HTERT RPE-1 (cell line): Measurements from ENCODE around the gene FAM90A1.
"Not testable (repeated sequence)": the region's sequence is repeated elsewhere in the genome, so short reads cannot be mapped to it uniquely, and the experiment has no call there.

Experiments
- in situ Hi-C: fragments of 300-500 bp; cut with MboI; formaldehyde crosslinking; loops from 4 replicates; pipeline ENCODE4 v1.14.3; 2020; ENCODE audit warnings: low sequenced_read_pairs

Gene FAM90A1, protein sequence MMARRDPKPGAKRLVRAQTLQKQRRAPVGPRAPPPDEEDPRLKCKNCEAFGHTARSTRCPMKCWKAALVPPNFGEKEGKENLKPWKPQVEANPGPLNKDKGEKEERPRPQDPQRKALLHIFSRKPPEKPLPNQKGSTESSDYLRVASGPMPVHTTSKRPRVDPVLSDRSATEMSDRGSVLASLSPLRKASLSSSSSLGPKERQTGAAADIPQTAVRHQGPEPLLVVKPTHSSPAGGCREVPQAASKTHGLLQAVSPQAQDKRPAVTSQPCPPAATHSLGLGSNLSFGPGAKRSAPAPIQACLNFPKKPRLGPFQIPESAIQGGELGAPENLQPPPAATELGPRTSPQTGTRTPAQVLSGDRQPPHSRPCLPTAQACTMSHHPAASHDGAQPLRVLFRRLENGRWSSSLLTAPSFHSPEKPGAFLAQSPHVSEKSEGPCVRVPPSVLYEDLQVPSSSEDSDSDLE

DNA sequence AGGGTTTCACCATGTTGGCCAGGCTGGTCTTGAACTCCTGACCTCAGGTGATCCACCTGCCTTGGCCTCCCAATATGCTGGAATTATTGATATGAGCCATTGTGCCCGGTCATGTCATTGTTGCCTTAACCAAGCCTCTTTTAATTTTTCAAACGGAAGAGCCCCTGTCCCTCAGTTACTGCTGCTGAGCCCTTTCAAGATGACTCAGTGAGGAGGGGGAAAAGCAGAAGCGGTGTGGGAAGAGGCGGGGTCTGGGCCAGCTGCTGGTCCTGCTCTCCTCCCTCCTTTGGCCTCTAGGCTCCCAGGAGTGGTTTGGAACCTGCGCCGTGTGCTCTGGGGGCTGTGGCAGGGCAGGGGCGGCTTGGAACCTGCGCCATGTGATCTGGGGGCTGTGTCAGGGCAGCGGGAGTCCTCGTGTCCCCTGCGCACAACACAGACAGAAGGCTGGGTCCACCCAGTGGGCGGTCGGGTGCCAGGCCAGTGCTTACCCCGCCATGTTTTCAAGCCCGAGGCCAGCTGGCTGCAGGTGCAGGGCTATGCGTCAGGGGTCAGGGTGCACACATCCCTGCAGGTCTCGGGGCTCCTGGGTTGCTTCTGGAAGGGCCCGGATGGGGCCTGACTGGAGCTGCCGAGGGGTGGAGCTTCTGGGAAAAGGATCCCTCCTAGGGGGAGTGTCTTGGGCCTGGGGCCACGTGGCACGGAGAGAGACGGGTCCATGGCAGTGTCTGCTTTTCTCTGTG lies at the start of gene FAM90A1:
FAM90A1 (minus strand) TSS at position 627 of the 740 bp plus-strand sequence. CDS start 2,786 bp downstream, outside the sequence.
- in situ Hi-C loops, result not testable (repeated sequence)

DNA sequence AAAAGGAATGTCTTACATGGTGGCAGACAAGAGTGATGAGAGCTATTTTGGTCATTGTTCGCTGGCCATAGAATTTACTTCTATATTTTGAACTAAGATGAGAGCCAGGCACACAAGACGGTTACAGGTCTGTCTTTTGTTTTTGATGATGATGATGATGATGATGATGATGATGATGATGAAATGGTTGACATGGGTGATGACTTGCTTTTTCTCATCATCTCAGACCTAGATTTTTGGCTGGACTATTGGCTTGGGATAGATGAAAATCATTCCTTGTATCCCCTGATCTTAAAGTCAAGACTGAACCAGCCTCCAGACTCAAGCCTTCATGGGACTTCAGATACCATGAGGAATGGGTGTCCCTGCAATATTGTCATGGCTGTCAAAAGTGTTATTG lies 49.0 kb upstream of the FAM90A1 start:
- in situ Hi-C loops, result not testable (repeated sequence)

DNA sequence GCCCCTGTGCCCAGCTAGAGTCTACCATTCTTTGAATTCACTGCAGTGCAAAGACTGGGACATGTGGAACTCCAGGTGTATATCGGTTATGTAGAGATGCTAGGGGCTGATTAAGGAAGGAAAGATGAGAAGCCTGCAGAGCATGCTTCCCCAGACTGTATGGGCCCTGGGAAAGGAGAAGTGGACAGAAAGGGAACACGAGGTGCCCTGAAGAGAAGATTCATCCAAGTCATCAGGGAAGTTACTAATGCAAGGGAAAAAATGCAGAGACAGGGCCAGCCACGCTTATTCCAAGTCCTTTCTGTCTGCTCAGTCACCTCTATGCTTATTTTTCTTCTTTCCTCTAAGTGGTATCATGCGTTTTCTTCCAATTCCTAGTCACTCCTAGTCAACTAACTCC lies 39.3 kb upstream of the FAM90A1 start:
- in situ Hi-C loops, result not testable (repeated sequence)

DNA sequence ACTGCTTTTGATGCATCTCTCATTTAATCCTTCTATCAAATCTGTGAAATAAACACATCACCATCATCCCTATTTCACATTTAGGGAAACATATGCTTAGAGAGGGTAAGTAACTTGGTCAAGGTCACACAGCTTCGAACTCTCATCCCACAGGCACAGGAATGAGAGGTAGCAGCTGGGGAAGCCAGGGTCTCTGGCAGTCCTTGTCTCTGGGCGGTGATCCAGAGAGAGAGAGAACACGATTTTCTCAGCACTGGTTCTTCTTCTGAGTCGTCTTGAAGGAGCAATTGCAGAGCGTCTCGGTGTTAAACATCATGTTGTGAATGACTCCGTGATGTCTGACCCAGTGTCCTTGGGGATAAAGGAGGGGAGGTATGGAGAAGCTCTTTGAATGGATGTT lies 36.8 kb upstream of the FAM90A1 start:
- in situ Hi-C loops, result not testable (repeated sequence)

DNA sequence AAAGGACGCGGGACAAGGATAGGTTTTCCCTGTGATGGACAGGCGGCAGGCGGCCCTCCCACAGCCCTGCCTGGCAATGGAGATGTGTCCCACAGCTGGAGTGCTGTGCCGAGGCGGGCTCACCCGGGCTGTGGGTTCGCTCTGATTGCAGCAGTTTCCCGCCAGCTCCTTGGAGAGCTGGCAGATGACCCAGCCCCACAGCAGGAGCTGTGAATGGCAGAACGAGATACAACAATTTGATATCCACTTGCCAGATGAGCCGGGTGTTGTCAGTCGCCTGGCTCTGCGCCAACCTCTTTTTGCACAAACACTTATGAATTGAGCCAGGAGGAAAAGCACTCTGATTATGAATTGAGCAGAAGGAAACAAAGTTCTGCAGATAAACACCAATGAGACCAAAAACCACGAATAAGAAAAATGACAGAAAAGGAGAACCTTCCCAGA lies 33.7 kb upstream of the FAM90A1 start:
- in situ Hi-C loops, result not testable (repeated sequence)

DNA sequence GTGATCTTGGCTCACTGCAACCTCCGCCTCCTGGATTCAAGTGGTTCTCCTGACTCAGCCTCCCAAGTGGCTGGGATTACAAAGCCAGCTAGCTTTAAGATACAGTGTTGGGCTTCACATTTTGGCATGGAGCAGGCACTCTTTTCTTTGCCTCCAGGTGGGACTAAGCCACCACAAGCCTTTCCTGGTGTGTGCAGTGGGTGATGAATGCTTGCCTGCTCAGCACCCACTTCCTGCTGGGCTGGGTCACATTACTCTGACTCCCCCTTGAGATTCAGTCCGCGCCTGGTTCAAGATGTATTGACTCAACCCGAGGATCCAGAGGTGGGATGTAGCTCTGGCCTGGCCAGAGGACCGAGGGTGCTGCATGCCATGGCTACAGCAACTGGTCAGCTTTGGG lies 28.9 kb upstream of the FAM90A1 start:
- in situ Hi-C loops, result not testable (repeated sequence)

DNA sequence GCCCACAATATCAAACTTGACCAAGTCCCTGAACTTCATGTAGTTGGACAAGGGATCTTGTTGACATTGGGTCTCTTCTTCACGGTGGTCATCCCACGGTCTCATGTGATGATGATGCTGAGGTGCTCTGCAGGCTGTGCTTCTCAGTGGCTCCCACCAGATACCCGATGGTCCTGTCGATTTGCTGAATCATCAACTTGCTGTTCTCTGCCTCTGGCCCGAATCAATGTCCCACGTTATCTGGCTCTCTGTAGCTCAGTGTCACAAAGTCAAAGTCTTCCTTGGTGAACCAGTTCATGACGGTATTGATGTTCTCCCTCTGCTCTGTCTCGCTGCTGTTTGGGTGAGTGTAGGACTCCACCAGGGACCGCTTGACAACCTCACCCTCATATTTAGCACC lies 27.3 kb upstream of the FAM90A1 start:
- in situ Hi-C loops, result not testable (repeated sequence)

DNA sequence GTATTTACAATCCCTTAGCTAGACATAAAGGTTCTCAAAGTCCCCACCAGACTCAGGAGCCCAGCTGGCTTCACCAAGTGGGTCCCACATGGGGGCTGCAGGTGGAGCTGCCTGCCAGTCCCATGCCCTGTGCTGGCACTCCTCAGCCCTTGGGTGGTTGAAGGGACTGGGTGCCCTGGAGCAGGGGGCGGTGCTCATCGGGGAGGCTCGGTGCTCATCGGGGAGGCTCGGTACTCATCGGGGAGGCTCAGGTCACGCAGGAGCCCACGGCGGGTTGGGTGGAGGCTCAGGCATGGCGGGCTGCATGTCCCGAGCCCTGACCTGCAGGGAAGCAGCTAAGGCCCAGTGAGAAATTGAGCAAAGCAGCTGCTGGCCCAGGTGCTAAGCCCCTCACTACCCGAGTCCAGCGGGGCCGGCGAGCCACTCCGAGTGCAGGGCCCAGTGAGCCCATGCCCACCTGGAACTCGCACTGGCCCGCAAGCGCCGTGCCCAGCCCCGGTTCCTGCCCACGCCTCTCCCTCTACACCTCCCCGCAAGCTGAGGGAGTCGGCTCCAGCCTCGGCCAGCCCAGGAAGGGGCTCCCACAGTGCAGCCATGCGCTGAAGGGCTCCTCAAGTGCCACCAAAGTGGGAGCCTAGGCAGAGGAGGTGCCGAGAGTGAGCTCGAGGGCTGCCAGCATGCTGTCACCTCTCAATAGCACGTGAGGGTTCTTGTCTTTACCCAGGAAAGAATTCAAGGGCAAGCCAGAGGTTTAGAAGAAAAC lies 24.8 kb upstream of the FAM90A1 start:
- in situ Hi-C loops, result not testable (repeated sequence)

DNA sequence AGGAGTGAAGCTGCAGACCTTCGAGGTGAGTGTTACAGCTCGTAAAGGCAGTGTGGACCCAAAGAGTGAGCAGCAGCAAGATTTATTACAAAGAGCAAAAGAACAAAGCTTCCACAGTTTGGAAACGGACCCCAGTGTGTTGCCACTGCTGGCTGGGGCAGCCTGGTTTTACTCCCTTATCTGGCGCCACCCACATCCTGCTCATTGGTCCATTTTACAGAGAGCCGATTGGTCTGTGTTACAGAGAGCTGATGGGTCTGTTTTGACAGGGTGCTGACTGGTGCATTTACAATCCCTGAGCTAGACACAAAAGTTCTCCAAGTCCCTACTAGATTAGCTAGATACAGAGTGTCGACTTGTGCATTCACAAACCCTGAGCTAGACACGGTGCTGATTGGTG lies 24.2 kb upstream of the FAM90A1 start:
- in situ Hi-C loops, result not testable (repeated sequence)

DNA sequence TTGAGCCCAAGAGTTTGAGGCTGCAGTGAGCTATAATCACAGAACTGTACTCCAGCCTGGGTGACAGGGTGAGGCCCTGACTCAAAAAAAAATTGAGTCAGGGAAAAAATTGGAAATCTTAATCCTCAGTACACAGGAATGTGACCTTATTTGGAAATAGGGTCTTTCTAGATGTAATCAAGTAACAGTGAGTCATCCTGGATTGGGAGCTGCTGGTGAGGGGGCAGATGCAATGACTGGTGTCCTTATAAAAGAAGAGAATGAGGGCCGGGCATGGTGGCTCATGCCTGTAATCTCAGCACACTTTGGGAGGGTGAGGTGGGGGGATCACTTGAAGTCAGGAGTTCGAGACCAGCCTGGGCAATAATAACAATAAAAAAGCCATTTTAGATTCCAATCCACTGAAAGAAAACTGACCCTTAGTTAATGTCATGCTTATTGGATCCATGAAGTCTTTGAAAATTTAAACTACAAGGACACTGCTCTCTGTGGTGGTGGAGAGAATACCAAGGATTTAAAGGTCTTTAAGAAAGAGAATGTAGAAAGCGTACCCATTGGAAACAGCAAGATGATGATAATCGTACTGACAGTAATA lies 19.6 kb upstream of the FAM90A1 start:
- in situ Hi-C loops, result not testable (repeated sequence)

DNA sequence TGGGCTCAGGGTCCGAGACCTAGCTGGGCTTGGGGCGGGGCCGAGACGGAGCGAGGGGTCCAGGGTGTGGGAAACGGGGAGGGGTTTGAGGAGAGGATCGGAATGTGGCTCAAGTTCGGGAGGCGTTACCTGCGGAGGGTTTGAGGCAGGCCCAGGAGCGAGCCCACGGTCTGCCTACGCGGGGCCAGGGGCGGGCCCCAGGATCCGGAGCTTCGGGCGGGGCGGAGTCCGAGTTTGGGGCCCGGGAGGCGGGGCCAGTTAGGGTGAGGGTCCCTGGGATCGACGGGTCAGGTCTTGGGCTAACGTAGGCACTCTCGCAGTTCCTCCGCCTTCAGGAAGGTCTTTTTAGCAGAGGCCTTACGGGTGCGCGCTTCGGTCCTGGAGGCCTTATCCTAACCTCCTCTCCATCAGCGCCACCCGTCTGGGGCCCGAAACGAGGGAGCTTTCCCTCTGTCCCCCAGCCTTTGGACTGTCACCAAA lies 16.3 kb upstream of the FAM90A1 start:
- in situ Hi-C loops, result not testable (repeated sequence)

DNA sequence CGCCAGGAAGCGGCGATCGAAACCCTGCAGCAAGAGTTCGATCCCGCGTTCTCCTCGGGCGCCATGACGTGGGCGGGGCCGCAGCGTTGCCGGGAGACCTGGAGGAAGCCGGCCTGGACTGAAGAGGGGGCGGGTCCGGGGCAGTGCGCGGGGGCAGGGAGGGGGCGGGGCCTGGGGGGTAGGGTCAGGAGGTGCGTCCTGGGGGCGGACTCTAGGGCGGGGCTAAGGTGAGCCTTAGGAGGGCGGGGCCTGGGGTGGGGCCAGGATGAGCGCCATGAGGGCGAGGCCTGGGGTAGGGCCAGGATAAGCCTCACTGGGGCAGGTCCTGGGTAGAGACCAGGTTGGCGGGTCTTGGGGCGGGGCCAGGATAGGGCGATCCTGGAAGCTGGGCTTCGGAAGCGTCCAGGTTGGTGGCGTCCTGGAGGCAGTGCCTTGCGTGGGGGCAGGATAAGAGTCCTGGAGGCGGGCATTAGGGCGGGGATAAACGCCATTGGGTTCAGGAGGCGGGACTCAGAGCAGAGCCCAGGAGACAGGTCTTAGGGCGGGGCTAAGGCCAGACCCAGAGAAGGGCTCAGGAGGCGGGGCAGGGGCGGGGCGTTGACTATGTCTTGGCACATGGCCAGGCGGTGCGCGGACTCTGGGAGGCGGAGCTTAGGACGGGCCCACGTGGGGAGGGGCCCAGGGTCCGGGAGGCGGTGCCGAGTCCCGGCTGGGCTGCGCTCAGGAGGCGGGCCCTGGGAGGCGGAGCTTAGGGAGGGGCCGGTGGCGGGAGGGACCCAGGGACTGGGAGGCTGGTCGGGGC lies 15.7 kb upstream of the FAM90A1 start:
- in situ Hi-C loops, result not testable (repeated sequence)

DNA sequence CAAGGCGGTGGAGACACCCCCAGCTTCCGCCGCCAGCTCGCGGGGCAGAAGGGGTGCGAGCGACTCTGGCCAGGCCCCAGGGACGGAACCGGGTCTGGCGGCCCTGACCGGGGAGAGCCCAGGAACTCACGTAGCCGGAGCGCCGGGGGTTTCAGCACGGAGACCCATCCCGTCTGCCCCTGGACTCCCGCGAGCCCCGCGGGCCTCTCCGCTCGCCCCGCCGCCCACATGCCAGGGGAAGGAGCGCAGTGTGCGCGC lies 15.1 kb upstream of the FAM90A1 start:
- in situ Hi-C loops, result not testable (repeated sequence)

DNA sequence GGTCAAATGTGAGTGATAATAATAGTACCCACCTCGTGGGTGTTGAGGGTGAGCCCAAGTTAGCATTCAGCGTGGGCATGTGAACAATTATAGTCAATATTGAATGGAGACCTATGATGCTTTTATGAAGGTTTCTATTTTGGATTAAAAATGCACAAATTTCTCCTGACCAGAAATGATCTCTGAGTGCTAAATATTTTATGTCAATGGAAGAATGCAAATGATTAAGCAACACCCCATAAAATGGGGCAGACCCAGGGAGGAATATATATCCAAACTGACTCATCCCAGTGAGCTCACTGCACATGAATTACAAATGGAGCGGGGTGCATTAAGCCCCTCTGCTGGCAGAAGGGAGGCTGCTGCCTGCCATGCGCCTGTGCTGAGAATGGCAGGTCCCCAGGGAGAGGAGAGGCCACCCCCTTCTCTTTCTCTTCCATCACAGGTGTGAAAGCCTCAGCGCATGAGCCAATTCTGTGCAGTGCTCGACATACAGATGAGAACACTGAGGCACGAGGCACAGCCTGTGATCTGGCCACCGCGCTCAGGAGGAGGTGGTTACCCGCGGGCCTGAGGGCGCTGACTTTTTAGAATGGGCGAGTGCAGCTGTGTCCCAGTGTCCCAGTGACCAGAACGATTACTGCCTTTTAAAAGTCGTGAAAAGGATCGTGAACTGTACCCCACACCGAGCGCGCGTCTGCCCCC lies 14.7 kb upstream of the FAM90A1 start:
- in situ Hi-C loops, result not testable (repeated sequence)

DNA sequence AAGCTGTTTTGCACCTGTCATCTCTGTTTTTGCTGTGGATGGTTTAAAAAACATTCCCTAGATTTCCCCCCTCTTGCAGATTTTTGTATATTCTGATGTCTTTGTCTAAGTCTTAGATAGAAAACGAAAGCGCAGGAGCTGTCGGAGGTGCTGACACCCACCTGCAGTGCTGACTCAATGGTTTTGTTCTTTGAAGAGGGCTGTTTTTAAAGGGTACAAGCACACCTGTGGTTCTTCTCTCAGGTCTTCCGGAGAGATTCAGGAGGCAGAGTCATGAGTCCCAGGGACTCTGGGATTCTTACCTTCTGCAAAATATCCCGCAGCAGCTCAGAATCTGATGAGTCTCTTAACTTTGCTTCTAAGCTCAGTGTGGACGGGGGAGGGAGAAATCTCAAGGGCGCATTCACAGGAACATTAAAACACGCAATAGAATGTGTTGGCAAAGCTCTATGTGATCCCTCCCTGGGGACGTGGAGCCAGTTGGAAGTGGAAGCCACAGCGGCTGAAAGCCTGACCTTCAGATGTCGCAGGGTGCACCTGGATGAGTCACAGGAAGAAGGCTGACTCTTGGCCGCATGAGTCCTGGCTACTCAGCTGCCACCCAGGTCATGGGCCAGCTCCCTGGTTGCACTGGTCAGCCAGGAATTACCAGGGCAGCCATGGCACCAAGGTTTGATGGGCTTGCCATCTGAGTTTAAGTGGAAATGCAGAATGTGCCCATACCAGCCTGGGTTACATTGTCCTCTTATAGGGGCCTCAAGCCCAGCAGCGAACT lies 13.1 kb upstream of the FAM90A1 start:
- in situ Hi-C loops, result not testable (repeated sequence)

DNA sequence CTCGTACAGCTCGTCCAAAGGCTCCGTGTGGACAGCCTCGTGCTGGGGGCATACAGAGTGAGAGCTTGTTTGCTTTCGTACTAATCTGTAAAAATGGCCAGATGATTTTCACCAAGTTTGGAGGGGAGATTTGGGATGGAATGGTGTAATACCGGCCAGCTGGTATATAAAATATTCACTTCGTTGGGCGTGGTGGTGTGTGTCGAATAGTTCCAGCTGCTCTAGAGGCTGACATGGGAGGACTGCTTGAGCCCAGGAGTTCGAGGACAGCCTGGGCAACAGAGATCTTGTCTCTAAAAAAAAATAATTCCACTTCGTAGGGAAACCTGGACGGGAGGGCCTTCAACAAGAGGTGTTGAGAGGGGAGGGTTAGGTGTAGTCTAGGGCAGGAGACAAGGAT lies 9.6 kb upstream of the FAM90A1 start:
- in situ Hi-C loops, result not testable (repeated sequence)

DNA sequence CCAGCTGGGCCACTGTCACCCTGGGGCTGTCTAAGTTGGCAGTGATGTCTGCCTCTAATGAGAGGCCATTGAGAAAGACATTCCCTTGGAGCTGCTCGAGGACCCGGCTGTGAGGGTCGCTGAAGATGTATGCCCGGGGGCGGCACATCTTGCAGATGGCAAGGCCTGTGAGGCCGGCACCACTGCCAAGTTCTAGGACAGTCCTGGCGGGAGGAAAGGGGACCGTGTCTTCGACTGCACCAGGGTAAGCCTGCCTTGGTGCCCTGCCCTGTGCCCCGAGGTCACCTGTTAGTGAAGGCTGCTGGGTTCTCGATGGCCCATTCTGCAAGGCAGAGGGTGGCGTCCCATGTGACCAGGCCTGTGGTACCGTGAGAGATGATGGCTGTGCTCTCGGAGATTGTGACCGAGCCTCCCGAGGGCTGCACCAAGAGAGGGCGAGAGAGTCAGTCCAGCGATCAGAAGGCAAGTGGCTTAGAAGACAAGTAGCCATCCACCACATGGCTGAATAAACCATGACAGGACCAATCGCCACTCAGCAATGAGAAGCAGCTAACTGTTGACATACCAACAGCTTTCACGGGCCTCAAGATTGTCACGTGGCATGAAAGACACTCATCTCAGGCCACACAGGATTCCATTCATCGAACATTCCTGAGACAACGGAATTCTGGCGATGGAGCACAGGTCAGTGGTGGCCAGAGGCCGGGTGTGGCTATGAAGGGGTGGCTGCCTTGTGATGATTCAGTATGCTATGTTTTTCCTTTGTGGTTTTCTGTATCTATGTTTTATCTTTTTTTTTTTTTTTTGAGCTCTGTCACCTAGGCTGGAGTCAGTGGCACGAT lies 8.1 kb upstream of the FAM90A1 start:
- in situ Hi-C loops, result not testable (repeated sequence)

DNA sequence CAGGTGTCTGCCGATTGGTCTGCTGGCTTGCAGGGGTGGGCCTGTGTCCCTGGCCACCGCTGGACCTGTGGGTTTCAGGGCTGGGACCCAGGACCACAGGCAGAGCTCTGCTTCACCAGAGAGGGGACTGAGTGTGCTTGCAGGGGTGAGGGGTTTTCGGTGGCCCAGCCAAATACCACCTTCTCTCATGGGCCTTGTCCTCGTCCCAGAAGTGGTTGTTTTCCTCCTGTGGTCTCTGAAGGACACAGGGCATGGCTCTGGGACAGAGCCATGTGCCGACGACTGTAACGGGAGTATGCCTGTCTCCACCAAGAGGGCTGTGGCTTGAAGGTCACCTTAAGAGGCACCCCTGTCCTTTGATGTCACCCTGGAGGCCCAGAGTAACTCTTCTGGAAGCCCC lies 7.3 kb upstream of the FAM90A1 start:
- in situ Hi-C loops, result not testable (repeated sequence)
